Transverse colon (tissue), 4 donors: ENCODE measurements around the gene KIF20B. TPM values are rescaled to one million over a fixed set of nuclear protein-coding genes. Genes with fewer than 3 reads are reported as not detected.

ENCODE experiments used
- DNase-seq: peaks from one replicate; pipeline ENCODE4 v3.0.0-alpha.2; 2019
- H3K27ac ChIP-seq, 4 donors: fragments of 200-600 bp; sonication (generic); 2 replicates each; pipeline ENCODE4 v1.5.1; 2016 to 2018; ENCODE audit warnings: inconsistent platforms in 4 of 4
- H3K27me3 ChIP-seq: fragments of 200-600 bp; sonication (generic); 2 replicates; pipeline ENCODE4 v1.5.1; 2017; ENCODE audit warnings: inconsistent platforms
- H3K36me3 ChIP-seq, 4 donors: fragments of 200-600 bp; sonication (generic); 2 replicates each; pipeline ENCODE4 v1.5.1; 2017 to 2019; ENCODE audit warnings: inconsistent platforms in 4 of 4
- H3K4me1 ChIP-seq, 4 donors: fragments of 200-600 bp; sonication (generic); 2 replicates each; pipeline ENCODE4 v1.5.1; 2017 to 2020; ENCODE audit warnings: inconsistent platforms in 4 of 4
- H3K4me3 ChIP-seq, 4 donors: fragments of 200-600 bp; sonication (generic); 1 replicate in 1 of 4; 2 replicates in 3 of 4; pipeline versions ENCODE4 v1.5.1 to v1.6.1; 2017 to 2019; ENCODE audit warnings: inconsistent platforms in 4 of 4
- H3K9me3 ChIP-seq, 2 donors: fragments of 200-600 bp; sonication (generic); 2 replicates each; pipeline ENCODE4 v1.5.1; 2017 to 2019; ENCODE audit warnings: inconsistent platforms in 2 of 2
- CTCF ChIP-seq, 5 experiments: fragments of 200-600 bp in 3 of 5; fragments of 450-650 bp in 2 of 5; sonication (generic) in 3 of 5; IDR thresholded peaks; 1 replicate in 2 of 5; 2 replicates in 3 of 5; pipeline ENCODE4 v1.5.1; 2016 to 2017; ENCODE audit warnings: antibody characterized with exemption in 5 of 5, inconsistent platforms in 3 of 5, mild to moderate bottlenecking in 2 of 5, moderate library complexity in 1 of 5
- EP300 ChIP-seq: sonication (generic); formaldehyde crosslinking; IDR thresholded peaks from one replicate; pipeline ENCODE4 v1.6.1; 2017; ENCODE audit warnings: antibody characterized with exemption, low read depth
- POLR2A ChIP-seq: fragments of 450-650 bp; IDR thresholded peaks from one replicate; pipeline ENCODE4 v1.6.1; 2016; ENCODE audit warnings: antibody characterized with exemption, mild to moderate bottlenecking, moderate library complexity
- POLR2AphosphoS5 ChIP-seq, 3 donors: sonication (generic); formaldehyde crosslinking; IDR thresholded peaks; one replicate each; pipeline ENCODE4 v1.6.1; 2016; ENCODE audit warnings: antibody characterized with exemption in 3 of 3
- WGBS, 2 donors: methylation state at CpG; one replicate each; pipeline ENCODE4 v1.1.5; 2018; ENCODE audit warnings: low coverage in 1 of 2; 5-methylcytosine and 5-hydroxymethylcytosine counted together
- in situ Hi-C, 4 donors: fragments of 200-750 bp; cut with MboI; loops; one replicate each; pipeline versions ENCODE4 v1.15.0 to v1.15.1; 2017; ENCODE audit warnings: low sequenced_read_pairs in 3 of 4, low pct_ligation_motif_present in 1 of 4, low pct_unique_long_range_greater_than_20kb in 1 of 4
- intact Hi-C: fragments of 100-400 bp; cut with DNase I; formaldehyde crosslinking; loops from one replicate; pipeline ENCODE4 v1.15.1; 2023; ENCODE audit warnings: low total_unique reads
- total RNA-seq, 4 donors: library from RNA; depleted of rRNA; stranded (reverse); fragments of >200 nt; gene quantifications; one replicate each; pipeline ENCODE4 v1.1.0, GENCODE V29; 2016

Gene KIF20B
- total RNA-seq, 4 donors from 2014 or later: 0.37 to 3.3 (median 2.5) TPM

DNA sequence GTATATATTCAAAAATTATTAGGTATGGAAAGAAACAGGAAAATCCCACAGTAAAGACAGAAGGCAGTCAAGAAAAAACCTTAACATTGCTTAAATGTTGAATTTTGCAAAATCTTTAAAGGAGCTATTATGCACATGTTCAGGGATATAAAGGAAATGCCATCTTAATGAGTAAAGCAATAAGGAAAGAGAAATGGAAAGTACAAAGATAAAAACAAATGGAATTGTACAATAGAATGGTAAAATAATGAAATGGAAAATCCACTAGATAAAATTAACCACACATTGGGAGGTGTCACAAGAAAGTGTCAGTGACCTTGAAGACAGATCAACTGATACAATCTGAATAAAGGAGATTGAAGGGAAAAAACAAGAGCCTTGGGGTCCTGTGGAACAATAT, 82.0 kb downstream of the KIF20B start:
- in situ Hi-C loops (loop anchor here in 2 of 4 donors (25.0 kb wide), 3 partner anchors 354 to 1004 kb away; no protein-coding TSS in a partner anchor), intact Hi-C loops (no loop called here)
- no peak for TF ChIP-seq EP300
- TF ChIP-seq POLR2A: no peak
- TF ChIP-seq CTCF (IDR thresholded peaks at IDR 0.05): no peak
- no peak for TF ChIP-seq POLR2AphosphoS5 (IDR thresholded peaks at IDR 0.05)

DNA sequence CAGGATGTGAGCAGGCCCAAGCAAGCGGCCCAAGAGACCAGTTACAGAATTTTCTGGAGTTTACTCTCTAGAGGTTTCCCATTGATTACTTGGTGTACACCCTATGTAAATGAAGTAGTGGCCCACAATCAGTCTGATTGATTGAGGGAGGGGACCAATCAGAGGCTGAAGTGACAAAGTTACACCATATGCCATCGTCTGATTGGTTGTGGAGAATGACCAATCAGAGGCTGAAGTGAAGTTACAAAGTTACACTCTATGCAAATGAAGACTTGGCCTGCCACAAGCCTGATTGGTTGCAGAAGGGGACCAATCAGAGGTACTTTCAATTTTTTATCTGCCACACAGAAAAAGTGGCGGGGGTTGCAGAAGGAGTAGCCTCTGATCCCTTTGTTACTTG, 83.7 kb downstream of the KIF20B start:
- H3K4me1 ChIP-seq: no peaks in the 10 kb centered on the region
- H3K27ac ChIP-seq: no peak overlapping the region
- DNase-seq: no peak
- H3K9me3 ChIP-seq: no peaks in the 10 kb centered on the region
- no peaks in the 10 kb centered on the region for H3K27me3 ChIP-seq
- H3K36me3 ChIP-seq: no peaks in the 10 kb centered on the region
- in situ Hi-C loops (loop anchor here in 2 of 4 donors (25.0 kb wide), 3 partner anchors 352 to 1002 kb away; no protein-coding TSS in a partner anchor), intact Hi-C loops (no loop called here)
- TF ChIP-seq CTCF (IDR thresholded peaks at IDR 0.05) (no peak), POLR2A (no peak), POLR2AphosphoS5 (IDR thresholded peaks at IDR 0.05) (no peak), EP300 (no peak)
- WGBS, 2 donors: 98 to 100% methylated on average over 1 to 3 of the region's 3 CpGs
- no peak overlapping the region for H3K4me3 ChIP-seq

More for the DNA sequence above, 82.0 kb downstream of the KIF20B start:
- Histone ChIP-seq H3K27me3 (no peaks in the 10 kb centered on the region), H3K36me3 (no peaks in the 10 kb centered on the region), H3K4me3 (no peak overlapping the region), H3K4me1 (no peaks in the 10 kb centered on the region), H3K9me3 (no peaks in the 10 kb centered on the region), H3K27ac (no peak overlapping the region)
- no peak for DNase-seq

DNA sequence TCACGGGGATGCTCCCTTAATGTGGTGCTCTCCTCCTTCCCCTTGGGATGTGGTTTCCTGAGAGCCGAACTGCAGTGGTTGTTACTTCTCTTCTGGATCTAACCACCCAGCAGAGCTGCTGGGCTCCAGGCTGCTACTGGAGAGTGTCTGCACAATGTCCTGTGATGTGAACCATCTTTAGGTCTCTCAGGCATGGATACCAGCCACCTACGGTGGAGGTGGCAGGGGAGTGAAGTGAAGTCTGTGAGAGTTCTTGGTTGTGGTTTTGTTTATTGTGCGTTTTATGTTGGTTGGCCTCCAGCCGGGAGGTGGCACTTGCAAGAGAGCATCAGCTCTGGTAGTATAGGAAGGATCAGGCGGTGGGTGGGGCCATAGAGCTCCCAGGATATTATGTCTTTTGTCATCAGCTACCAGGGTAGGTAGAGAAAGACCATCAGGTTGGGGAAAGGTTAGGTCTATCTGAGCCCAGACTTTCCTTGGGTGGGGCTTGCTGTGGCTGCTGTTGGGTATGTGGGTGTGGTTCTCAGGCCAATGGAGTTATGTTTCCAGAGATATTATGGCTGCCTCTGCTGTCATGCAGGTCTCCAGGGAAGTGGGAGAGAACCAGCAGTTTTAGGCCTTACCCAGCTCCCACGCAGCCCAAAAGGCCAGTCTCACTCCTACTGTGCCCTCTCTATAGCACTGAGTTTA, 87.9 kb downstream of the KIF20B start:
- in situ Hi-C loops (loop anchor here in 2 of 4 donors (25.0 kb wide), 3 partner anchors 348 to 998 kb away; no protein-coding TSS in a partner anchor), intact Hi-C loops (no loop called here)
- H3K27ac ChIP-seq: no peak overlapping the region
- H3K9me3 ChIP-seq: no peaks in the 10 kb centered on the region
- no peak overlapping the region for H3K4me3 ChIP-seq
- H3K36me3 ChIP-seq: no peaks in the 10 kb centered on the region
- no peaks in the 10 kb centered on the region for H3K4me1 ChIP-seq
- TF ChIP-seq EP300: no peak
- TF ChIP-seq POLR2A: no peak
- TF ChIP-seq CTCF (IDR thresholded peaks at IDR 0.05): no peak
- no peak for TF ChIP-seq POLR2AphosphoS5 (IDR thresholded peaks at IDR 0.05)
- WGBS, 2 donors: 73 to 90% methylated on average over 4 to 6 of the region's 7 CpGs
- H3K27me3 ChIP-seq: no peaks in the 10 kb centered on the region
- DNase-seq: no peak

DNA sequence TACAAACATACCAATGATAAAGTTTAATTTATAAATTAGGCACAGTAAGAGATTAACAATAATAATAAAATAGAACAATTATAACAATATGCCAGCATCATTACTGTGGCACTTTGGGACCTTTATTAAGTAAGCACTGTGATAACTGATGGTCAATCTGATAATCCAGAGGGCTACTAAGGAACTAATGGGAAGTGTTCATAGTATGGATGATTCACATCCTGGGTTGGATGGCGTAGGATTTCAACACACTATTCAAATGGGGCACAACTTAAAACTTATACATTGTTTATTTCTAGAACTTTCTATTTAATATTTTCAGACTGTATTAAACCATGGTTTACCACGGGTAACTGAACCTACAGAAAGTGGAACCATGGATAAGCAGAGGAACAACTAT, 90.8 kb downstream of the KIF20B start:
- TF ChIP-seq CTCF (IDR thresholded peaks at IDR 0.05) (no peak), EP300 (no peak), POLR2AphosphoS5 (IDR thresholded peaks at IDR 0.05) (no peak), POLR2A (no peak)
- intact Hi-C loops (loop anchor here (10.0 kb wide), 1 partner anchor 993 kb away; no protein-coding TSS in a partner anchor), in situ Hi-C loops (loop anchor here in 2 of 4 donors (25.0 kb wide), 3 partner anchors 345 to 995 kb away; no protein-coding TSS in a partner anchor)
- Histone ChIP-seq H3K27ac (no peak overlapping the region), H3K27me3 (no peaks in the 10 kb centered on the region), H3K4me1 (no peaks in the 10 kb centered on the region), H3K4me3 (no peak overlapping the region), H3K36me3 (no peaks in the 10 kb centered on the region), H3K9me3 (no peaks in the 10 kb centered on the region)
- DNase-seq: no peak
- WGBS, 2 donors: 71 to 83% methylated on average over 2 of the region's 2 CpGs
